ENCODE data around the gene CPA1. TPM values are rescaled to one million over a fixed set of nuclear protein-coding genes. Genes with fewer than 3 reads are reported as not detected.

The CPA1 gene
- total RNA-seq, 4 donors from 2014 or later: not detected

DNA sequence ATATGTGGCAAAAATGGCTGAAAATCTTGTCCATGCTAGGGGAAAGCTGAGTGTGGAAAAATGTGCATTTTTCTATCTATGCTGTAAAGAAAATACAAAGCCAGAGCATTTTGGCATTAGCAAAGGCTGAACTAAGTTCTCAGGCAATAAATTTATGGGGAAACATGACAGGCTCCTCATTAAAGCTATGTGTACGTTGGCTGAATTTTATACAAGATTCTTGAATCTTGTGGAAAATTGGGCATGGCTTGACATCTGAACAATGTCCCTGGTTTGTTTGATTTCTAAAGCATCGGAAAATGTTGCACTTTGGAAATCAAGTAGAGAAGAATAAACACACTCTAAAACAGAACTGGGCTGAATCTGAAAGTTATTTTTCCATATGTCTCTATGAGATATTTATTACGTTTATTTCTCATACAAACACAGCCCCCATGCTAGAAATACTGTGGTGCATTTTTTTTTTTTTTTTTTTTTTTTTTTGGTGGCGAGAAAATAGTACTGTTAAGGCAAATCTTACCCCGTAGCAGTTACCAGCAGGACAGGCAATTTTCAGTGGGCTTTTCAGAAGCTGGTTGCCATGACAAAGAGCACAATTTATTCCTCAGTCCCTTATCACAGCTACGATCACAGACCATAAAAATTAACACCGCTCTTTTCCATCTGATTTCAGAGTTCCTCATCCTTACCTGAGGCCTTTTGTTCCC is 16.9 kb downstream of the CPA1 start:
- Histone ChIP-seq H3K4me3 (no peak overlapping the region), H3K9me3 (no peaks in the 10 kb centered on the region), H3K36me3 (no peaks in the 10 kb centered on the region), H3K27me3 (no peaks in the 10 kb centered on the region), H3K27ac (no peak overlapping the region), H3K4me1 (no peaks in the 10 kb centered on the region)
- in situ Hi-C loops (cut with MboI; ENCODE audit: low sequenced_read_pairs in 4 of 4): no loop called here
- no peak for TF ChIP-seq POLR2A (IDR thresholded peaks at IDR 0.05)
- no peak for TF ChIP-seq CTCF (IDR thresholded peaks at IDR 0.05 in 4 of 5, conservative IDR thresholded peaks at IDR 0.05 in 1 of 5)
- DNase-seq (no peak), ATAC-seq (no peak)
- intact Hi-C loops (cut with DNase I; ENCODE audit: low total_unique reads): no loop called here

DNA sequence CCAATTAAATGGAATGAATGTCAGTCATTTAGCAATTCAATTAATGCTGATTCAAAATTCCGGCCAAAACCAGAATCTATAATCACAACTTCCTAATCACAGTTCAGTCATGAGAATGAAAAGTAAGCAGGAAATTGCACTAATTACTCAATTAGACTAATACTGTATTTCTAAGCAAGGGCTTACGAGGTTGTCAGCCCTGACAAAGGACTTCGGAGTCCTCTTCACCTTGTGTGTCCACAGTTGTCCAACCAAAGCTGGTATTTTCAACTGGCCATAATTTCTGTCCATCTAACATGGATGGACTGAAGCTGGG is 17.4 kb downstream of the CPA1 start:
- ATAC-seq (no peak), DNase-seq (no peak)
- no peak for TF ChIP-seq POLR2A (IDR thresholded peaks at IDR 0.05)
- in situ Hi-C loops (cut with MboI; ENCODE audit: low sequenced_read_pairs in 4 of 4) (no loop called here), intact Hi-C loops (cut with DNase I; ENCODE audit: low total_unique reads) (no loop called here)
- Histone ChIP-seq H3K27me3 (no peaks in the 10 kb centered on the region), H3K9me3 (no peaks in the 10 kb centered on the region), H3K4me1 (no peaks in the 10 kb centered on the region), H3K27ac (no peak overlapping the region), H3K4me3 (no peak overlapping the region), H3K36me3 (no peaks in the 10 kb centered on the region)

- Histone ChIP-seq H3K36me3 (no peaks in the 10 kb centered on the region), H3K27ac (no peak overlapping the region), H3K9me3 (no peaks in the 10 kb centered on the region), H3K27me3 (no peaks in the 10 kb centered on the region), H3K4me1 (no peaks in the 10 kb centered on the region), H3K4me3 (no peak overlapping the region)
- DNase-seq (no peak), ATAC-seq (no peak)
- TF ChIP-seq POLR2A (IDR thresholded peaks at IDR 0.05) (no peak), CTCF (IDR thresholded peaks at IDR 0.05 in 4 of 5, conservative IDR thresholded peaks at IDR 0.05 in 1 of 5) (no peak)
- intact Hi-C loops (cut with DNase I; ENCODE audit: low total_unique reads) (no loop called here), in situ Hi-C loops (cut with MboI; ENCODE audit: low sequenced_read_pairs in 4 of 4) (no loop called here)
These were observed 18.3 kb downstream of the CPA1 start for GRCh38 chr7:130398526-130399090.

DNA sequence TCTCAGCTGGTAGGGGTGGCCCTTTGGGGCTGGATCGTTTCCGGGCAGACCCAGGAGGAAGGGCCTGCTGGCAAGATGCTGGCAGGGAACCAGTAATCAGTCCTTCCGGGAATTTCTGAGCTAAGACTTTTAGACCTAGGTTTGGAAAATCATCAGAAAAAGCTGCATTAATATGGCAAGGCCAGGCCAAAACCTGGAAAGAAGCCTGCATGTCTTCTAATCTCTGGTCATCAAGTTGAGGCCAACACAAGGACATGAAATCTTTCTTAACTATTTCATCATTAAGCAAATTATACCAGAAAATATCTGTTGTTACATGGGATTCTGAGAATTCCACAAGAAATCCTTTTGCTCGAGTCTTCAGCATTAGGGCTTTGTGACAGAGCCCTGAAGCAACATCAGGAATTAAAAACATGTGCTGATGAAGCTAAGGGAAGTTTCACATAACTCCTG is 19.9 kb downstream of the CPA1 start:
- DNase-seq (no peak), ATAC-seq (no peak)
- H3K9me3 ChIP-seq: no peaks in the 10 kb centered on the region
- H3K36me3 ChIP-seq: no peaks in the 10 kb centered on the region
- no peak overlapping the region for H3K27ac ChIP-seq
- TF ChIP-seq CTCF (IDR thresholded peaks at IDR 0.05 in 4 of 5, conservative IDR thresholded peaks at IDR 0.05 in 1 of 5) (no peak), POLR2A (IDR thresholded peaks at IDR 0.05) (no peak)
- H3K4me3 ChIP-seq: no peak overlapping the region
- H3K27me3 ChIP-seq: no peaks in the 10 kb centered on the region
- in situ Hi-C loops (cut with MboI; ENCODE audit: low sequenced_read_pairs in 4 of 4): no loop called here
- intact Hi-C loops (cut with DNase I; ENCODE audit: low total_unique reads): no loop called here
- no peaks in the 10 kb centered on the region for H3K4me1 ChIP-seq

GRCh38 chr7:130401101-130401500 is 20.8 kb downstream of the CPA1 start:
- H3K36me3 ChIP-seq: no peaks in the 10 kb centered on the region
- ATAC-seq: no peak
- no peak for DNase-seq
- no peaks in the 10 kb centered on the region for H3K9me3 ChIP-seq
- no peak overlapping the region for H3K27ac ChIP-seq
- intact Hi-C loops (cut with DNase I; ENCODE audit: low total_unique reads) (no loop called here), in situ Hi-C loops (cut with MboI; ENCODE audit: low sequenced_read_pairs in 4 of 4) (no loop called here)
- no peaks in the 10 kb centered on the region for H3K4me1 ChIP-seq
- H3K27me3 ChIP-seq: no peaks in the 10 kb centered on the region
- H3K4me3 ChIP-seq: no peak overlapping the region
- TF ChIP-seq POLR2A (IDR thresholded peaks at IDR 0.05): no peak
- TF ChIP-seq CTCF (IDR thresholded peaks at IDR 0.05 in 4 of 5, conservative IDR thresholded peaks at IDR 0.05 in 1 of 5): no peak

Data from gastrocnemius medialis (tissue), 4 donors.